ENCODE measurements around the gene POLR2A.
"Not testable (repeated sequence)": the region's sequence is repeated elsewhere in the genome, so short reads cannot be mapped to it uniquely, and the experiment has no call there.

POLR2A gene

DNA sequence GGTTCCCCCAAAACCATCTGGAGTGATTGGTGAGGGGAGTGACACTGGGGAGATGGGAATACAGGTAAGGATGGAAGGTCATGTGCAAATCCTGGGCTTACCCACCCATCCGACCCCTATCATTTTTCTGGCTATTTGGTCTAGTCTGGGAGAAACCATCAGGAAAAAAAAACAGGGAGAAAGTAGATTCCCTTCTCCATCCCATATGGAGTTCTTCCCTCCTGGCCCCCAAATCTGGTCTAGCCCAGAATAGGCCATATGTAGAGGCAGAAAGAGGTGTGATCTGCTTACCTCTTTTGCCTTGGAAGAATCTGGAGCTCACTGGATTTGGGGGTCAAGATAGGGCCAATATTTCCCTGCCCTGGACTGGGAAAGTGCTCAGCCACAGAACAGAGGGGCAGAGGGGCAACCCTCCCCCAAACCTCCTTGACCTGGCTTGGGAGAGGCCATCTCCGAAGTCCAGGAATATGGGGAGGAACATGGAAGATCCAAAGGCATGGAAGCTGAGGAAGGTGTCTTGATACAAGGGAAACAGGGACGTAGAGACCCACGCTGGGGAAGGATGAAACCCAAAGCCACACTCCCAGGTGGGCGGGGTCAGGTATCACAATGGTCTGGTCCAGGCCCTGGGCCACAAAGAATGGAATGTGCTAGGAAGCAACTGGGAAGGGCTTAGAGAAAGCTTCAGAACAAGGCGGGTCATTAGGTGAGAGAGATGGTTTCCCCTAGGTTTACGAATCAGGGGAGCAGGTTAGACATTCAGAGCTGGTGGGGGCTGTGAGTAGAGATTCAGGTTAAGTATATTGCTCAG lies 23.1 kb upstream of the POLR2A start:
- no peak for DNase-seq

DNA sequence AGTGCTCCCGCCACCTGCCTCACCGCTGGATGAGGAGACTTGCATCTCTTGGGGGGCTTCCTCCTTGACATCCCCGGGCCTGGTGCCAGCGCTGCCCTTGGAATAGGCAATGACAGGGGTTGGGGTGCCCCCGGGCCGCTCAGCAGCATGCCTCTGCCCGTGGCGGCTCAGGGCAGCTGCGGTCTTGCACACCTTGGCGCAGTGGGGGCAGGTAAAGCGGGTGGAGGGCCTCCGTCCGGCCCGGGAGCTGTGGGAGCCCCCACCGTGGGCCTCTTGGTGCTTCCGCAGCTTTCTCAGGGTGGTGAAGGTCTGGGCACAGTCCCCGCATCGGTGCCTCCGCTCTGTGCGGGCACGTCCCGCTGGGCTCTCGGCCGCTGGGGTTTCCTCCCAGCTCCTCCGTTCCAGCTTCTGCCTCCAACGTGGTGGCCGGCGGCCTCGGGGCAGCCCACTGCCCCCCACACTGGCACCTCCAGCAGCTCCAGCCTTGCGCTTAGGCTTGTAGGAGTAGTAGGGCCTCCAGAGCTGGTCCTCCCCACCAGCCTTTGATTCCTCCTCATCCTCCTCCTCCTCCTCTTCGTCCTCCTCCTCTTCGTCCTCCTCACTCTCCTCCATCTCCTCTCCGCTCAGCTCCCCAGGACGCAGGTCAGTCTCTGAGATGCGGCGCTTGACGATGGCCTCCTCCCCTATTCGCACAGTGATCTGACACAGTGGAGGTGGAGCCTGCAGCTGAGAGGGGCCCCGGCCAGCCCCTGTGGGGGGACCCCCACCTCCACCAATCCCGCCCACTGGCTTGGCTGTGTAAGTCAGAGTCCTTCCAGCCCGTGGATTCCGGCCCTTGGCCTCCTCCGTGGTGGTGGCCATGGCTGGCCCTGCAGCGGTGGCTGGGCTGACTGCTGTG lies 21.4 kb upstream of the POLR2A start:
- no peak for DNase-seq

DNA sequence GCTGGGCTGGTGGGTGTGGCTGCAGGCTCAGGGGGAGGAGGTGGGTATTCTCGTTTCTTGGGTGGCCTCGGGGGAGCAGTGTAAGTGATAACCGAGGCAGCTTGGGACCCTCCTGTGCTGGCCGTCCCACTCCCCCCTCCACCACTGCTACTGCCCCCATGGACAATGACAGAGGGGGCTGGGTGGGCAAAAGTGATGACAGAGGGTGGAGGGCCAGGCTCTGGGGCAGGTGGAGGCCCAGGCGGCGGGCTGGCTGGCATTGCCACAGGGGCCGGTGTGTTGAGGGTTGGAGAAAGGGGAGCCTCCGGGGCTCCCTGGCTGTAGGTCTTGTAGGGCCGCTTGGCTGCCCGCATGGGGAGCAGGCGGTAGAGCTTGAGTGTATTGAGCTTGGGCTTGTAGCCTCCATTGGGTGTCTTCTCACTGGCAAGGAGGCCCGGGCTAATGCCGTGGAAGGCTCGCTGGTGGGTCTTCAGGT lies 20.8 kb upstream of the POLR2A start:
- DNase-seq = no peak

DNA sequence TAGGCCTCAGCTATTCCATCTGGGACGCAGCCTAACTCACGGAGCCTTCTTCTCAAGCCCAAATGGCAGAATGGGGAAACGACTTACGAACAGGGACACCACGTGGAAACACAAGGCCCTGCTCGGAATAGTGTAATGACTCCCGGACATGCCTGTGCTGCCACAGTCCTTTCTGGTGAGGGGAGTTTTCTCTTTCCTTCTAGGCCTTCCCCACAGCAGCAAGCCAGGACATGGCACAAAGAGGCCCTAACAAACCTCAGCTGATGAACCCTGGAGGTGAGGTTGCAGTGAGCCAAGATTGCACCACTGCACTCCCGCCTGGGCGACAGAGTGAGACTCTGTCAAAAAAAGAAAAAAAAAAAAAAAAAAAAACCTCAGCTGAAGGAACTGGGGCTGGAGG lies 20.1 kb upstream of the POLR2A start:
- DNase-seq = no peak

GRCh38 chr17:7465597-7466275 lies 18.4 kb upstream of the POLR2A start:
- DNase-seq = no peak

- DNase-seq = no peak
These were observed 17.9 kb upstream of the POLR2A start for GRCh38 chr17:7466318-7466638.

- no peak for DNase-seq
These were observed 17.4 kb upstream of the POLR2A start for GRCh38 chr17:7466639-7467341.

GRCh38 chr17:7467498-7467897 lies 16.7 kb upstream of the POLR2A start:
- no peak for DNase-seq

- no peak for DNase-seq
These were observed 15.9 kb upstream of the POLR2A start for GRCh38 chr17:7468290-7468689.

DNA sequence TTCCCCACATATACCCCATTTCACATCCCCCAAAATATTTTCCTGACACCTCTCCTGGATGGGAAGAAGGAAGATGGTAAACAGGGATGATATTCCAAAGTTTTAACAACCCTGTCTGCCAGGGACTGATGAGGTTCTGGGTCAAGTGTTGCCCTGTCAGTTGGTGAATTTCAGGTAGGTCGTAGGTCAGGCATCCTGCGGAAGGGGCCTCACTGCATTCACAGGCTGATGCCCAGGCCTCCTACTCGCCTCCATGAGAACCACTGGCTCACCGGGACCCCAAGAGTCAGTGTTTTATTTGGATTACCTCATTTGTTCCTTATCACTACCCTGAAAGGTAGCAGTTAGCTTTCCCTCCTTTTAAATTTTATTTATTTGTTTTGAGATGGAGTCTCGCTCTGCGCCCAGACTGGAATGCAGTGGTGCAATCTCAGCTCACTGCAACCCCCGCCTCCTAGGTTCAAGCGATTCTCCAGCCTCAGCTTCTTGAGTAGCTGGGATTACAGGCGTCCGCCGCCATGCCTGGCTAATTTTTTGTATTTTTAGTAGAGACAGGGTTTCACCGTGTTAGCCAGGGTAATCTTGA lies 15.3 kb upstream of the POLR2A start:
- DNase-seq = no peak

GRCh38 chr17:7469843-7470242 lies 14.3 kb upstream of the POLR2A start:
- not testable (repeated sequence) for DNase-seq

DNA sequence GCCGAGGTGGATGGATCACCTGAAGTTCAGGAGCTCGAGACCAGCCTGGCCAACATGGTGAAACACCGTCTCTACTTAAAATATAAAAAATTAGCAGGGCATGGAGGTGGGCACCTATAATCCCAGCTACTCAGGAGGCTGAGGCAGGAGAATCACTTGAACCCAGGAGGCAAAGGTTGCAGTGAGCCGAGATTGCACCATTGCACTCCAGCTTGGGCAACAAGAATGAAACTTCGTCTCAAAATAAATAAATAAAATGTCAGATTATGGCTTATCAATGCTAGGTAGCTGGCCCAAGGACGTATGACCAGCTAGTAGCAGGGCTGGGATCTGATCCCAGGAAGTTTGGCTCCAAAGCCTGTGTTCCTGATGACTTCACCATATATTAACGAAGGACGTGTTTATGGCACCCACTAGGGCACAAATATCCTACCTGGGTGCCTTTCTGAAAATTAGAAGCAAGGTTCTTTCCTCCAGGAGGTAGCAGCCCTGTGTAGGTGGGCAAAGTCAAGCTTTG lies 13.7 kb upstream of the POLR2A start:
- DNase-seq = not testable (repeated sequence)

DNA sequence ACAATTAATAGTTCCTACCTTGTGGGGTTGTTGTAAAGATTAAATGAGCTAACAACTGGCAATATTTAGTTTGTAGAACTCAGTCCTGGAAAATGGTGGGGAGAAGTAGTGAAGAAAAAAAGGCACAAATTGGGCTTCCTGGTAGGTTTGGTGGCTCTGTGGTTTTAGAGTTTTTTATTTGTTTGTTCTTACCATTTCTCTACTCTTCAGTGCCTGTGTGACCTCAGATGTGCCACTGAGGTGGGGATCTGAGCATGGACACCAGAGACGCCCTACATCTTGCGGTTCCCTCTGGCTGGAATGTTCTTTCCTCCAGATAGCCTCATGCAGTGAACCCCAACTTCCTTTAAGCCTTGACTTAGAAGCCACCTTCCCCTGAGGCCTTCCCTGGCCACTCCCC lies 12.4 kb upstream of the POLR2A start:
- DNase-seq = no peak

- not testable (repeated sequence) for DNase-seq
These were observed 9.4 kb upstream of the POLR2A start for GRCh38 chr17:7474767-7475166.

DNA sequence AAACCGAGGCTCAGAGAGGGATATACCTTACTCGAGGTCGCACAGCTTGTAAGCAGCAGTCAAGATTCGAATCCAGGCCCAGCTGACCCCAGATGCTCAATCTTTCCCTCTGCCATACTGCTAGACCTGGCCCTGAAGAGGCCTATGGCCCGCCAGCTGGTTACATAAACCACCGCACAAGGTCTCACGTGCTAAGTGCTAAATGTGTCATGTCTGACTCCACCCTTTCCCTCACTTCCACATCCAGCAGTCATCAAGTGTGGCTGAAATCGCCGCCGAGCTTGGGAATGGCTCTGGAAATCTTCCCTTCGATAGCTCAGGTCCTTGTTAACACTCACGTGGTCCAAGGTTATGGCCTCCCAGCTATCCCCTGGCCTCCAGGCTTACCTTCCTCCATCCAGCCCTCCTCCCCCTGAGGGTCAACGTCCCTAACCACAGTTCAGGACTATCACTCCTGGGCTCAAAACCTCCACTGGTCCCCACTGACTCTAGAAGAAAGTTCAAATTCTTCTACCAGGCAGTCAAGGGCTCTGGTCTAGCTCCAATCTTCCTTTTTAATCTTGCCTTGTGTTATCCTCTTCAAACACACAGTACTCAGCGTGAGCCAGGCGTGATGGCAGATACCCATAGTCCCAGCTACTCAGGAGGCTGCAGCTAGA lies 8.3 kb upstream of the POLR2A start:
- DNase-seq = no peak

- no peak for DNase-seq
These were observed 7.7 kb upstream of the POLR2A start for GRCh38 chr17:7476494-7476893.

GRCh38 chr17:7476951-7477350 lies 7.2 kb upstream of the POLR2A start:
- DNase-seq = no peak

DNA sequence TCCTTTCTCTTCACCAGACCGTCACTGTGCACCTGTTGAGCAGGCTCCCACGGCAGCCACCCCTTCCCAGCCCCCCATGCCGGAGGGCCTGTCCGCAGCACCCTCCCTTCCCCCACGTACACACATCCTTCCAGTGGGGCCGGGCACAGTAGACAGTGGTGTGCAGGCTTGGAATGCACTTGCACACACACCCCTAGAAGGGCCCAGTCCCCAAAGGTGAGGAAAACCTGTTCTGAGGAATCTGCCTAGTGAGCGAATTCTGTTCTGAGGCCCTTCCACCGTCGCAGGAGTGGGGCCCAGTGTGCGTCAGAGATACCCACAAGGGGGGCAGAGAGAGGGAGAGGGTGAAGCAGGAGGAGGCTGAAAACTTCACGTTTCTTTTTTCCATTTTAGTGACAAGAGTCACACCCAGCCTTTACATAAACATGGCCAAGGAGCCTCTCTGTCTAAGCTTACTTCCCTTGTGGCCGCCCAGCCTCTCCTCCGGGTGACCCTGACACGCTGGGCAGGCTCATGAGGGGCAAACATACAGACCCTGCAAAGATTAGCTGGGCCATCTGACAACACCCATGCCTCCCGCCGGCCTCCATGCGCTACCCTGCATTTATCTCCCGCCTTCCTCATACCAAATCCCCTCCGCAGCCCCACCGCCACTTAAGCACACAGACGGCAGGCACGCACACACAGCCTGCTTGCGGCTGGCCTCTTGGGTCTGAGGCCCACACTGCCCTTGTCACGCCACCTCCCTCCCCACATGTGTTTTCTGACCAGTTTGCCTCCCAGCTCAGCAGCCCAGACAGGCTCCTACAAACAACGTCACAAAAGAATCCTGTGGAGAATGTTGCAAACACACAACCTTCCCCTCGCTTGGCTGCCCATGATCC lies 6.5 kb upstream of the POLR2A start:
- no peak for DNase-seq

- DNase-seq = peak; percentile 55 to 74 (median 67)
These were observed 5.6 kb upstream of the POLR2A start for GRCh38 chr17:7478276-7479212.

All from T-helper 1 cell (primary cell).